HG02938 (cell line): ENCODE measurements around the gene LCE5A.
"Not testable (repeated sequence)": the region's sequence is repeated elsewhere in the genome, so short reads cannot be mapped to it uniquely, and the experiment has no call there.

Experiments used
- ATAC-seq: cut with Tn5 transposase; IDR thresholded peaks from one replicate; pipeline ENCODE4 v1.9.1; 2021; ENCODE audit warnings: mild to moderate bottlenecking, moderate library complexity; ENCODE audit not compliant: unreplicated experiment

The LCE5A gene

GRCh38 chr1:152515434-152515783, 4.8 kb downstream of the LCE5A start:
- ATAC-seq: no peak

DNA sequence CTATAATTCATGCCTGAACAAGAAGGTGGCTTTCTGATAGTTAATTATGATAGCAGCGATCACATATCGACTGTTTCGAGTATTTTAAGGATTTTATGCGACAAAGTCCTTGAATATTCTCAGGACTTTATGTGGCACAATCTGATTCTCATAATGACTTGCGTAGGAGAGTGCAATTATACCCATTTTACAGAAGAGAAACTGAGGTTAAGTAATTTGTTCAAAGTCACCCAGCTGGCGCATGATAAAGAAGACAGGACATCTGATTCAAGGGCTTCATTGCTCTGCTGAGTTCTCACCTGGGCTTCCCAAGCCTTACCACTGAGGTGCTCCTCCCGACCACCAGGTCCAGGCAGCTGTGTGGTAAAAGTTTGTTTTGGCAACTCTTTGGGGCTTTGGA, 5.5 kb downstream of the LCE5A start:
- ATAC-seq: no peak

DNA sequence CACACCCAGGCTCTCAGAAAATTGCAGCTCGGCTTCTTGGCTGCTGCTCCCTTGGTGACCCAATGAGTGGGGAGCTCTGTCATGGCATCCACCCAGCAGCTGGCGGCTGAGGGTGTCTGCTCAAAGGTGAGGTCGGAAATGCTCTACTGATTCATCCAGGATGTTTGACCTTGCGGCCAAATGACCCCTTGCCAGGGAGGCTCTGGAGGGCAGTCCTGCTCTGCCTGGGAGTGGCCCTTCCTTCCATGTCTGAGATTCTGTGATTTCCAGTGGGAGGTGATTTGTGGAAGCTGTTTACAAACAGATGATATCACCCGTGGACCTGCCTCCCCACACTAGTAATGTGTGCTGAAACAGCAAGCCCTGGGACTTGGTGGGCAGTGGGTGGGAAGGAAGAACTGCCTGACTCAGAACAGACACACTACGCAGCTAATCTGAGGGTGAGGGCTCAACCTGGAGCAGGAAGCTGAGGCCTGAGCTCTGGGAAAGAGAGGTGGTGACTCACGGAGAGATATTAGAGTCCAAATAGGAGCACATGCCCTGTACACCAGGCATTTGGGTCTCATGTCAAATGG, 6.7 kb downstream of the LCE5A start:
- no peak for ATAC-seq

GRCh38 chr1:152519851-152520250, 9.2 kb downstream of the LCE5A start:
- ATAC-seq: no peak

DNA sequence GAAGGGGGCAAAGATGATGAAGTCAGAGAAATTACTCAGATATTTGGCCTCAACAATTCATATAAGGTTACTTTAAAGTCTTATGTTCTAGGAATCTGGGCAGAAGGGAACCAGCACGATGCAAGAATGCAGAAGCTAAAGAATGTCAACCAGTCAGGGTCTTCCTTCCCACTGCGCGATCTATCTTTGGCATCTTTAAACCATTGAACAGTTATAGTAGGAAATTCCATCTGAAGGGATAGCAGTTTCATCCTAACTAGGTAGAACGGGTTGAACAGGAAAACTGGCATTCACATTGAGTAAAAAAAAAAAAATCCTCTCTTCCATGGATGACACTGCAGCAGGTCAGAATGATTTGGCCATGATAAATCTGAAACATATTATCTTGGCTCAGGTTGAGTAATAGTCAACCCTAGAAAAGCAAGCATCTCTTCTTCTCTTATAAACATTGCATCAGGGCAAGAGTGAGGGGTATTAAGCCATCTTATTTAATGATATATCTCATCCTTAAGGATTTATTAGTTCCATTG, 10.0 kb downstream of the LCE5A start:
- no peak for ATAC-seq

GRCh38 chr1:152525080-152525641, 14.6 kb downstream of the LCE5A start:
- no peak for ATAC-seq

DNA sequence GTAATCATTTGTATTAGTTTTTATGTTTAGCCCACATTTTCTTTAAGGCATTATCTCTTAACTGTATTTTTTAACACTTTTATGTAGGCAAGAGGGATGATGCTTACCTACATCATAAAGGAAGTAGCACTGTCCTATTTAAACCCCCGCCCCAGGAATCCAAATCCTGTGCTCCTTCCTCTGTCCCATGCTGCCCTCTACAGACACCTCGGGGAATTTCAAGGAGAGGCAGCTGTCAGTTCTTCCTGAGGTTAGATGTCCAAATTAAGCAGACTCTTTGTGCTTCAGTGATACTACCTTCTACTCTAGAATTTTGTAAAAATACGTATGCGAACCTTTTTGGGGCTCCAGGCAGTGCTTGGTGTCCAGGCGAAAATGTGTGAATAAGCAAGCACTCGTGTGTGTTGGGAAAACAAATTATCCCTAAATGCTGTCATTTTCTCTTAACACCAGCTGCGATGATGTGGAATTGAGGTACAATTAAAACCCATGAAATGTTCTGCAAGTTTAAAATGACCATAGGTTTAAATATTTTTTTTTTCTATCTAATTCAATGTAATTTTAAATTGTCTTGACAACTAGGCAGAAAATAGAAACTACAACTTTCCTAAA, 22.8 kb downstream of the LCE5A start:
- no peak for ATAC-seq

- no peak for ATAC-seq
These were observed 25.2 kb downstream of the LCE5A start for GRCh38 chr1:152535774-152536173.

- ATAC-seq: no peak
These were observed 26.9 kb downstream of the LCE5A start for GRCh38 chr1:152537496-152537895.

DNA sequence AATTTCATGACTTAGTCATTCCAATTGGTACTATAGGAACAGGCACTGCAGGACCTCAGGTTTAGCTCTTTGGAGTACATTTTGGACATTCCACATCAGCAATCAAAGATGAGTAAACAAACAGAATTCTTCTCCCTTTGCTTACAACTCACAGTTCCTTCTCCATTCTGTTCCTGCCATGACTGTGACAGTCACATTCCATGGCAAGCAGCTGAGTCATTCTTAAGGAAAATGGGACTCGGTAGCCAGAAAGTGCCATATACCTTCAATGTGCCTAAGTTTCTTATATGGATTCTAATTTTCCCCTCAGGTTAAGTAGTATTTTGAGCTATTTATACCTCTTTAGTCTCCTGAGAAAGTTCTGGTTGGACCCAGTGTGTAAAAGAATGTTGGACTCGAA, 29.3 kb downstream of the LCE5A start:
- no peak for ATAC-seq

DNA sequence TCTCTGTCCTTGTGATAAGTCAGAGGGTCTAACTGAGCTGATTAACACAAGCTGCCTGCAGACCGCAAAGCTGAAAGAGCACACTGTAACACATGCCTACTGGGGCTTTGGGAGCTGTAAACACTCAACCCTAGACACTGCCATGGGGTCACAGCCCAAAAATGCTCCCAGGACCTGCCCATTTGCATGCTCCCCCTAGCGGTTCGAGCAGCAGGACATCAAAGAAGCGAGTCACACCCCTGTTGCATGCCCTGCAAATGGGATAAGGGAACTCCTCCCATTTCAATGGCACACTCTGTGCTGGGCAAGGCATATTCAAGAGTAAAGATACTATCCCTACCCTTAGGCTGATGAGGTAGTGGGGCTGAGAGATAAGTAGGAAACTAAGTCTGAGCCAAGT, 33.2 kb downstream of the LCE5A start:
- no peak for ATAC-seq

GRCh38 chr1:152546704-152547103, 36.1 kb downstream of the LCE5A start:
- ATAC-seq: no peak

GRCh38 chr1:152548358-152548757, 37.8 kb downstream of the LCE5A start:
- ATAC-seq: not testable (repeated sequence)
